Immature natural killer cell (primary cell): ENCODE data around the gene RPL13. TPM values are rescaled to one million over a fixed set of nuclear protein-coding genes. Genes with fewer than 3 reads are reported as not detected.

ENCODE experiments used
- DNase-seq, 3 donors: peaks; one replicate each; pipeline ENCODE4 v3.0.0; 2022; ENCODE audit warnings: mixed read lengths in 1 of 3
- H3K27ac Mint-ChIP-seq, 6 donors: one replicate each; pipeline ENCODE4 v1.8.0; 2020; ENCODE audit warnings: mixed read lengths in 6 of 6, mild to moderate bottlenecking in 5 of 6, inconsistent platforms in 4 of 6, moderate library complexity in 3 of 6
- H3K27me3 Mint-ChIP-seq, 3 donors: one replicate each; pipeline ENCODE4 v1.8.0; 2020 to 2021; ENCODE audit warnings: low read depth in 3 of 3, mild to moderate bottlenecking in 3 of 3, mixed read lengths in 3 of 3, moderate library complexity in 3 of 3, inconsistent platforms in 1 of 3
- H3K36me3 Mint-ChIP-seq, 3 donors: one replicate each; pipeline ENCODE4 v1.8.0; 2020; ENCODE audit warnings: mixed read lengths in 3 of 3, inconsistent platforms in 2 of 3, mild to moderate bottlenecking in 2 of 3
- H3K4me1 Mint-ChIP-seq, 2 donors: one replicate each; pipeline ENCODE4 v1.8.0; 2020; ENCODE audit warnings: inconsistent platforms in 2 of 2, mild to moderate bottlenecking in 2 of 2, mixed read lengths in 2 of 2, moderate library complexity in 1 of 2
- H3K4me3 Mint-ChIP-seq, 5 donors: one replicate each; pipeline ENCODE4 v1.8.0; 2020; ENCODE audit warnings: mild to moderate bottlenecking in 5 of 5, mixed read lengths in 5 of 5, inconsistent platforms in 3 of 5, moderate library complexity in 3 of 5
- H3K9me3 Mint-ChIP-seq, 6 donors: one replicate each; pipeline ENCODE4 v1.8.0; 2020; ENCODE audit warnings: mild to moderate bottlenecking in 6 of 6, mixed read lengths in 6 of 6, inconsistent platforms in 4 of 6, moderate library complexity in 3 of 6
- polyA plus RNA-seq, 3 donors: library from polyadenylated mRNA; unstranded; fragments of 300-500 nt; fragmentation: Illumina TruSeq; gene quantifications; one replicate each; pipeline ENCODE4 v1.2.3, GENCODE V29; 2021

RPL13 gene
- polyA plus RNA-seq, 3 donors from 2014 or later = 1,461 to 3,229 (median 2,406) TPM

- Mint-ChIP-seq H3K4me3 (peak overlapping the region in 4 of 5 donors; percentile 19 to 53 (median 32)), H3K9me3 (no peaks in the 10 kb centered on the region), H3K36me3 (peaks cover 0 to 23% (median 9%) of the 10 kb centered on the region in 3 donors), H3K27me3 (peaks cover 0 to 3% (median 3%) of the 10 kb centered on the region in 3 donors), H3K27ac (peak overlapping the region; percentile 43 to 88 (median 61)), H3K4me1 (peaks cover 17 to 19% of the 10 kb centered on the region in 2 donors)
- peak in 2 of 3 donors; percentile 19 to 22 for DNase-seq
Observed at GRCh38 chr16:89534252-89534756, 26.2 kb upstream of the RPL13 start.

GRCh38 chr16:89536371-89536770, 24.1 kb upstream of the RPL13 start:
- H3K27ac Mint-ChIP-seq = no peak overlapping the region
- no peaks in the 10 kb centered on the region for H3K9me3 Mint-ChIP-seq
- DNase-seq = no peak
- peaks cover 6 to 20% (median 7%) of the 10 kb centered on the region in 3 donors for H3K36me3 Mint-ChIP-seq
- peaks cover 17 to 19% of the 10 kb centered on the region in 2 donors for H3K4me1 Mint-ChIP-seq
- no peak overlapping the region for H3K4me3 Mint-ChIP-seq
- H3K27me3 Mint-ChIP-seq = peaks cover 0 to 5% (median 3%) of the 10 kb centered on the region in 3 donors

- Mint-ChIP-seq H3K36me3 (peaks cover 6 to 20% (median 7%) of the 10 kb centered on the region in 3 donors), H3K27me3 (peaks cover 0 to 5% (median 3%) of the 10 kb centered on the region in 3 donors), H3K9me3 (no peaks in the 10 kb centered on the region), H3K4me3 (no peak overlapping the region), H3K4me1 (peaks cover 17 to 19% of the 10 kb centered on the region in 2 donors), H3K27ac (no peak overlapping the region)
- no peak for DNase-seq
Observed at GRCh38 chr16:89536886-89537548, 23.5 kb upstream of the RPL13 start.

GRCh38 chr16:89537549-89537925, 22.9 kb upstream of the RPL13 start:
- no peak for DNase-seq
- peaks cover 6 to 23% (median 7%) of the 10 kb centered on the region in 3 donors for H3K36me3 Mint-ChIP-seq
- H3K27me3 Mint-ChIP-seq = peaks cover 0 to 5% (median 3%) of the 10 kb centered on the region in 3 donors
- H3K9me3 Mint-ChIP-seq = no peaks in the 10 kb centered on the region
- H3K27ac Mint-ChIP-seq = no peak overlapping the region
- H3K4me1 Mint-ChIP-seq = peaks cover 17 to 19% of the 10 kb centered on the region in 2 donors
- no peak overlapping the region for H3K4me3 Mint-ChIP-seq

- peaks cover 17 to 19% of the 10 kb centered on the region in 2 donors for H3K4me1 Mint-ChIP-seq
- H3K36me3 Mint-ChIP-seq = peaks cover 6 to 24% (median 7%) of the 10 kb centered on the region in 3 donors
- no peaks in the 10 kb centered on the region for H3K9me3 Mint-ChIP-seq
- DNase-seq = no peak
- peaks cover 0 to 5% (median 3%) of the 10 kb centered on the region in 3 donors for H3K27me3 Mint-ChIP-seq
- H3K27ac Mint-ChIP-seq = no peak overlapping the region
- no peak overlapping the region for H3K4me3 Mint-ChIP-seq
Observed at GRCh38 chr16:89538286-89538685, 22.2 kb upstream of the RPL13 start.

- peaks cover 0 to 8% (median 6%) of the 10 kb centered on the region in 3 donors for H3K36me3 Mint-ChIP-seq
- no peaks in the 10 kb centered on the region for H3K9me3 Mint-ChIP-seq
- H3K27me3 Mint-ChIP-seq = peaks cover 0 to 5% (median 0%) of the 10 kb centered on the region in 3 donors
- DNase-seq = no peak
- H3K4me3 Mint-ChIP-seq = no peak overlapping the region
- peaks cover 0 to 2% of the 10 kb centered on the region in 2 donors for H3K4me1 Mint-ChIP-seq
- H3K27ac Mint-ChIP-seq = no peak overlapping the region
Observed at GRCh38 chr16:89540557-89540956, 19.9 kb upstream of the RPL13 start.

GRCh38 chr16:89541792-89542191, 18.7 kb upstream of the RPL13 start:
- no peak overlapping the region for H3K4me3 Mint-ChIP-seq
- H3K27ac Mint-ChIP-seq = no peak overlapping the region
- H3K9me3 Mint-ChIP-seq = no peaks in the 10 kb centered on the region
- H3K4me1 Mint-ChIP-seq = peaks cover 0 to 1% of the 10 kb centered on the region in 2 donors
- no peak for DNase-seq
- peaks cover 0 to 8% (median 6%) of the 10 kb centered on the region in 3 donors for H3K36me3 Mint-ChIP-seq
- H3K27me3 Mint-ChIP-seq = peaks cover 0 to 5% (median 0%) of the 10 kb centered on the region in 3 donors

- Mint-ChIP-seq H3K27ac (no peak overlapping the region), H3K36me3 (peaks cover 0 to 21% (median 9%) of the 10 kb centered on the region in 3 donors), H3K4me3 (no peak overlapping the region), H3K4me1 (no peaks in the 10 kb centered on the region), H3K27me3 (peaks cover 0 to 1% (median 0%) of the 10 kb centered on the region in 3 donors), H3K9me3 (no peaks in the 10 kb centered on the region)
- DNase-seq = no peak
Observed at GRCh38 chr16:89544113-89544512, 16.4 kb upstream of the RPL13 start.

GRCh38 chr16:89544713-89545043, 15.8 kb upstream of the RPL13 start:
- no peaks in the 10 kb centered on the region for H3K4me1 Mint-ChIP-seq
- H3K36me3 Mint-ChIP-seq = peaks cover 0 to 22% (median 9%) of the 10 kb centered on the region in 3 donors
- no peak for DNase-seq
- H3K27ac Mint-ChIP-seq = no peak overlapping the region
- no peak overlapping the region for H3K4me3 Mint-ChIP-seq
- H3K27me3 Mint-ChIP-seq = peaks cover 0 to 1% (median 0%) of the 10 kb centered on the region in 3 donors
- H3K9me3 Mint-ChIP-seq = no peaks in the 10 kb centered on the region

GRCh38 chr16:89545044-89545830, 15.2 kb upstream of the RPL13 start:
- Mint-ChIP-seq H3K4me3 (no peak overlapping the region), H3K27me3 (peaks cover 0 to 1% (median 0%) of the 10 kb centered on the region in 3 donors), H3K27ac (no peak overlapping the region), H3K4me1 (no peaks in the 10 kb centered on the region), H3K9me3 (no peaks in the 10 kb centered on the region), H3K36me3 (peaks cover 0 to 22% (median 7%) of the 10 kb centered on the region in 3 donors)
- DNase-seq = no peak

- Mint-ChIP-seq H3K27me3 (peaks cover 0 to 1% (median 0%) of the 10 kb centered on the region in 3 donors), H3K4me1 (no peaks in the 10 kb centered on the region), H3K9me3 (no peaks in the 10 kb centered on the region), H3K36me3 (peaks cover 0 to 22% (median 7%) of the 10 kb centered on the region in 3 donors), H3K4me3 (no peak overlapping the region), H3K27ac (no peak overlapping the region)
- DNase-seq = no peak
Observed at GRCh38 chr16:89545831-89546574, 14.5 kb upstream of the RPL13 start.

GRCh38 chr16:89546781-89547180, 13.7 kb upstream of the RPL13 start:
- H3K27me3 Mint-ChIP-seq = no peaks in the 10 kb centered on the region
- H3K27ac Mint-ChIP-seq = no peak overlapping the region
- no peaks in the 10 kb centered on the region for H3K9me3 Mint-ChIP-seq
- no peak overlapping the region for H3K4me3 Mint-ChIP-seq
- no peak for DNase-seq
- H3K36me3 Mint-ChIP-seq = peaks cover 0 to 27% (median 3%) of the 10 kb centered on the region in 3 donors
- H3K4me1 Mint-ChIP-seq = no peaks in the 10 kb centered on the region

- no peak overlapping the region for H3K4me3 Mint-ChIP-seq
- H3K9me3 Mint-ChIP-seq = no peaks in the 10 kb centered on the region
- H3K36me3 Mint-ChIP-seq = peaks cover 0 to 26% (median 3%) of the 10 kb centered on the region in 3 donors
- no peak for DNase-seq
- H3K27me3 Mint-ChIP-seq = peaks cover 0 to 1% (median 0%) of the 10 kb centered on the region in 3 donors
- no peaks in the 10 kb centered on the region for H3K4me1 Mint-ChIP-seq
- no peak overlapping the region for H3K27ac Mint-ChIP-seq
Observed at GRCh38 chr16:89547291-89547690, 13.2 kb upstream of the RPL13 start.
